CD14-positive monocyte (primary cell): Measurements from ENCODE around the gene FAM180A. TPM values are rescaled to one million over a fixed set of nuclear protein-coding genes. Genes with fewer than 3 reads are reported as not detected.

ENCODE experiments used
- DNase-seq, 3 donors: peaks; one replicate each; pipeline ENCODE4 v3.0.0-alpha.2; 2011 to 2022
- H2AFZ ChIP-seq: 2 replicates; pipeline ENCODE4 v1.6.0; 2012; ENCODE audit warnings: mild to moderate bottlenecking, low read depth, low read length, inconsistent platforms; ENCODE audit not compliant: insufficient read depth, poor library complexity, severe bottlenecking
- H3K27ac ChIP-seq, 2 donors: 1 replicate in 1 of 2; 2 replicates in 1 of 2; pipeline ENCODE4 v1.5.1; 2012 to 2013; ENCODE audit warnings: low read length in 2 of 2, control low read depth in 1 of 2, inconsistent platforms in 1 of 2, low read depth in 1 of 2, mild to moderate bottlenecking in 1 of 2
- H3K27me3 ChIP-seq, 2 donors: one replicate each; pipeline versions ENCODE4 v1.6.0 to v1.6.1; 2011 to 2013; ENCODE audit warnings: low read length in 2 of 2; ENCODE audit not compliant: control insufficient read depth in 2 of 2, insufficient read depth in 2 of 2
- H3K36me3 ChIP-seq, 2 donors: replicated peaks in 1 of 2; 1 replicate in 1 of 2; 2 replicates in 1 of 2; pipeline versions ENCODE4 v1.5.1 to v1.6.1; 2012 to 2013; ENCODE audit warnings: low read length in 2 of 2, control low read depth in 1 of 2, inconsistent platforms in 1 of 2, mild to moderate bottlenecking in 1 of 2; ENCODE audit not compliant: insufficient read depth in 2 of 2, control insufficient read depth in 1 of 2
- H3K4me1 ChIP-seq, 2 donors: 1 replicate in 1 of 2; 2 replicates in 1 of 2; pipeline versions ENCODE4 v1.5.1 to v1.6.1; 2012 to 2013; ENCODE audit warnings: low read length in 2 of 2, control low read depth in 1 of 2, inconsistent platforms in 1 of 2, mild to moderate bottlenecking in 1 of 2, moderate library complexity in 1 of 2; ENCODE audit not compliant: insufficient read depth in 2 of 2, control insufficient read depth in 1 of 2
- H3K4me2 ChIP-seq: replicated peaks from 2 replicates; pipeline ENCODE3; 2012; ENCODE audit warnings: low read length, moderate library complexity, mild to moderate bottlenecking; ENCODE audit not compliant: poor library complexity, severe bottlenecking; ENCODE audit errors: extremely low read depth
- H3K4me3 ChIP-seq, 3 experiments: fragments of 200-600 bp in 1 of 3; sonication (generic) in 1 of 3; replicated peaks in 1 of 3; 1 replicate in 2 of 3; 2 replicates in 1 of 3; pipeline ENCODE4 v1.5.1; 2011 to 2013; ENCODE audit warnings: low read length in 3 of 3, mild to moderate bottlenecking in 3 of 3, control low read depth in 2 of 3, low read depth in 2 of 3, inconsistent platforms in 1 of 3, moderate library complexity in 1 of 3
- H3K79me2 ChIP-seq: 2 replicates; pipeline ENCODE4 v1.6.0; 2012; ENCODE audit warnings: mild to moderate bottlenecking, control low read depth, inconsistent platforms, low read length, moderate library complexity; ENCODE audit not compliant: insufficient read depth
- H3K9ac ChIP-seq: 2 replicates; pipeline ENCODE4 v1.6.0; 2017; ENCODE audit warnings: low read length, mild to moderate bottlenecking; ENCODE audit not compliant: insufficient read depth, poor library complexity, severe bottlenecking
- H3K9me3 ChIP-seq, 2 donors: replicated peaks in 1 of 2; 1 replicate in 1 of 2; 2 replicates in 1 of 2; pipeline versions ENCODE4 v1.5.1 to v1.6.1; 2012 to 2013; ENCODE audit warnings: low read length in 2 of 2, control low read depth in 1 of 2; ENCODE audit not compliant: control insufficient read depth in 1 of 2, insufficient read depth in 1 of 2
- H4K20me1 ChIP-seq: 2 replicates; pipeline ENCODE4 v1.6.0; 2012; ENCODE audit warnings: mild to moderate bottlenecking, low read length, control low read depth, moderate library complexity; ENCODE audit not compliant: insufficient read depth
- H3K27ac Mint-ChIP-seq, 7 donors: one replicate each; pipeline ENCODE4 v1.8.0; 2020; ENCODE audit warnings: mild to moderate bottlenecking in 7 of 7, mixed read lengths in 7 of 7, moderate library complexity in 6 of 7, inconsistent platforms in 2 of 7
- H3K27me3 Mint-ChIP-seq, 3 donors: one replicate each; pipeline ENCODE4 v1.8.0; 2021 to 2022; ENCODE audit warnings: low read depth in 3 of 3, mild to moderate bottlenecking in 3 of 3, mixed read lengths in 3 of 3, moderate library complexity in 3 of 3, inconsistent platforms in 1 of 3
- H3K36me3 Mint-ChIP-seq, 2 donors: one replicate each; pipeline ENCODE4 v1.8.0; 2020; ENCODE audit warnings: mixed read lengths in 2 of 2, inconsistent platforms in 1 of 2, mild to moderate bottlenecking in 1 of 2
- H3K4me1 Mint-ChIP-seq: one replicate; pipeline ENCODE4 v1.8.0; 2020; ENCODE audit warnings: mild to moderate bottlenecking, mixed read lengths
- H3K4me3 Mint-ChIP-seq, 2 donors: one replicate each; pipeline ENCODE4 v1.8.0; 2020; ENCODE audit warnings: mild to moderate bottlenecking in 2 of 2, mixed read lengths in 2 of 2, moderate library complexity in 1 of 2
- H3K9me3 Mint-ChIP-seq, 7 donors: one replicate each; pipeline ENCODE4 v1.8.0; 2020 to 2022; ENCODE audit warnings: mixed read lengths in 7 of 7, mild to moderate bottlenecking in 6 of 7, moderate library complexity in 6 of 7, inconsistent platforms in 2 of 7
- WGBS: methylation state at CpG from one replicate; pipeline ENCODE4 v1.1.5; 2013; ENCODE audit warnings: missing lambda C conversion rate; ENCODE audit not compliant: insufficient coverage; 5-methylcytosine and 5-hydroxymethylcytosine counted together
- intact Hi-C, 2 donors: fragments of 100-400 bp; cut with micrococcal nuclease; formaldehyde crosslinking; loops; one replicate each; pipeline versions ENCODE4 v1.15.0 to v1.15.1; 2023
- polyA plus RNA-seq, 3 donors: library from polyadenylated mRNA; depleted of rRNA in 1 of 3; unstranded in 2 of 3; stranded (reverse) in 1 of 3; fragments of 300-500 nt in 2 of 3; fragments of >200 nt in 1 of 3; fragmentation: Illumina TruSeq in 2 of 3; gene quantifications; 1 replicate in 2 of 3; 2 replicates in 1 of 3; pipeline ENCODE4 v1.2.3, GENCODE V29; 2012 to 2021
- TF ChIP-seq, protein P1 (sequence below): fragments of 200-600 bp; IDR thresholded peaks from one replicate; pipeline ENCODE4 v1.8.0; 2022; ENCODE audit warnings: antibody characterized with exemption, mild to moderate bottlenecking

FAM180A gene
- polyA plus RNA-seq, 3 donors: not detected

DNA sequence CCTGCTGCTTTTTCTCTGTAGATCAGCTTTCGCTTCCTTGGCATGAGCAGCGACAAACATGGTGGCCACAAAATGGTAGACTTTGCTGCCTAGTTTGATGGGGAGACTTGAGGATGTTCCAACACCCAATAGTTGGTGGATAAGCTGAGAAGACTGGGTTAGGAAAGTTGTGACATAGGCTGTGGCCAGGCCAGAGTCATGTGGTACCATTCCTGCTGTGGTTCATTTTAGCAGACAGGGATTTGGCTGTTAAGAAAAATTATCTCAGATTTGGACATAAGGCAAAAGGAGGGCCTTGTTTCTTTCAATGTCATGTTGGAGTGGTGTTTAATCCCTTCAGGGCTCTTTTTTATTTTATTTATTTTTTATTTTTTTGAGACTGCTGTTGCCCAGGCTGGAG is 26.6 kb upstream of the FAM180A start:
- intact Hi-C loops: no loop called here
- H3K4me3 Mint-ChIP-seq: no peak overlapping the region
- H3K4me1 Mint-ChIP-seq: no peaks in the 10 kb centered on the region
- peaks cover 0 to 2% (median 0%) of the 10 kb centered on the region in 3 donors for H3K27me3 Mint-ChIP-seq
- WGBS: 100% methylated on average over 2 of the region's 2 CpGs
- H3K27ac ChIP-seq: no peak overlapping the region
- no peaks in the 10 kb centered on the region for H3K9me3 ChIP-seq
- no peaks in the 10 kb centered on the region for H4K20me1 ChIP-seq
- no peak for DNase-seq
- no peak overlapping the region for H3K27ac Mint-ChIP-seq
- H3K36me3 ChIP-seq: no peaks in the 10 kb centered on the region
- peaks cover 0 to 7% (median 3%) of the 10 kb centered on the region in 7 donors for H3K9me3 Mint-ChIP-seq
- H3K4me1 ChIP-seq: no peaks in the 10 kb centered on the region
- TF ChIP-seq, protein P1, sequence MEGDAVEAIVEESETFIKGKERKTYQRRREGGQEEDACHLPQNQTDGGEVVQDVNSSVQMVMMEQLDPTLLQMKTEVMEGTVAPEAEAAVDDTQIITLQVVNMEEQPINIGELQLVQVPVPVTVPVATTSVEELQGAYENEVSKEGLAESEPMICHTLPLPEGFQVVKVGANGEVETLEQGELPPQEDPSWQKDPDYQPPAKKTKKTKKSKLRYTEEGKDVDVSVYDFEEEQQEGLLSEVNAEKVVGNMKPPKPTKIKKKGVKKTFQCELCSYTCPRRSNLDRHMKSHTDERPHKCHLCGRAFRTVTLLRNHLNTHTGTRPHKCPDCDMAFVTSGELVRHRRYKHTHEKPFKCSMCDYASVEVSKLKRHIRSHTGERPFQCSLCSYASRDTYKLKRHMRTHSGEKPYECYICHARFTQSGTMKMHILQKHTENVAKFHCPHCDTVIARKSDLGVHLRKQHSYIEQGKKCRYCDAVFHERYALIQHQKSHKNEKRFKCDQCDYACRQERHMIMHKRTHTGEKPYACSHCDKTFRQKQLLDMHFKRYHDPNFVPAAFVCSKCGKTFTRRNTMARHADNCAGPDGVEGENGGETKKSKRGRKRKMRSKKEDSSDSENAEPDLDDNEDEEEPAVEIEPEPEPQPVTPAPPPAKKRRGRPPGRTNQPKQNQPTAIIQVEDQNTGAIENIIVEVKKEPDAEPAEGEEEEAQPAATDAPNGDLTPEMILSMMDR: no peak
- no peak overlapping the region for H3K4me3 ChIP-seq
- H3K9ac ChIP-seq: no peak overlapping the region
- H3K4me2 ChIP-seq: no peak overlapping the region
- no peak overlapping the region for H2AFZ ChIP-seq
- H3K27me3 ChIP-seq: no peaks in the 10 kb centered on the region
- H3K36me3 Mint-ChIP-seq: no peaks in the 10 kb centered on the region
- H3K79me2 ChIP-seq: no peaks in the 10 kb centered on the region

DNA sequence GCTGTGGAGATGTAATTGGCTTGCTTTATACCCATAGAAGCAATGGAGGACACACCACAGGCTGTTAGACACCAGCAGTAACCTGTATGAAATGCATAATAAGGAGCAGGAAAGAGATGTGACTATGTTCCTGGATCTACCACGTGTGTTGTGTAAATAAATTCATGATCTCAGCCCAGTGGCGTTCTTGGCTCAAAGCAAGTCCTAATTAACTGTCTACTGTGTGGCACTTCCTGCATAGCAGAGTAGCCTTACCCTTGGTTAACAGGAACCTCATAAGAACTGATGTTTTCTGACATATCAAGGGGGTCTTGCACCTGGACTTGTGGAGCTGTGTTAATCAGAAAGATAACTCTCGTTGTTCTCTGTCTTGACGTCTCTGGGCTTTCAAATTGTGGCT is 25.7 kb upstream of the FAM180A start:
- no peak overlapping the region for H3K4me3 ChIP-seq
- H3K4me2 ChIP-seq: no peak overlapping the region
- H3K9ac ChIP-seq: no peak overlapping the region
- no CpG with 5 or more reads among the region's 4 CpGs for WGBS
- no peak overlapping the region for H3K27ac ChIP-seq
- H2AFZ ChIP-seq: no peak overlapping the region
- no peaks in the 10 kb centered on the region for H3K4me1 Mint-ChIP-seq
- H3K9me3 Mint-ChIP-seq: peaks cover 0 to 7% (median 3%) of the 10 kb centered on the region in 7 donors
- H3K36me3 ChIP-seq: no peaks in the 10 kb centered on the region
- H4K20me1 ChIP-seq: no peaks in the 10 kb centered on the region
- H3K79me2 ChIP-seq: no peaks in the 10 kb centered on the region
- TF ChIP-seq, protein P1: no peak
- intact Hi-C loops: no loop called here
- no peaks in the 10 kb centered on the region for H3K27me3 ChIP-seq
- H3K27ac Mint-ChIP-seq: no peak overlapping the region
- no peak for DNase-seq
- no peaks in the 10 kb centered on the region for H3K36me3 Mint-ChIP-seq
- H3K9me3 ChIP-seq: no peaks in the 10 kb centered on the region
- no peaks in the 10 kb centered on the region for H3K4me1 ChIP-seq
- H3K27me3 Mint-ChIP-seq: peaks cover 0 to 5% (median 0%) of the 10 kb centered on the region in 3 donors
- H3K4me3 Mint-ChIP-seq: no peak overlapping the region
